ENCODE measurements around the gene NUTM2A. TPM values are rescaled to one million over a fixed set of nuclear protein-coding genes. Genes with fewer than 3 reads are reported as not detected.
"Not testable (repeated sequence)": the region's sequence is repeated elsewhere in the genome, so short reads cannot be mapped to it uniquely, and the experiment has no call there.

NUTM2A gene, protein sequence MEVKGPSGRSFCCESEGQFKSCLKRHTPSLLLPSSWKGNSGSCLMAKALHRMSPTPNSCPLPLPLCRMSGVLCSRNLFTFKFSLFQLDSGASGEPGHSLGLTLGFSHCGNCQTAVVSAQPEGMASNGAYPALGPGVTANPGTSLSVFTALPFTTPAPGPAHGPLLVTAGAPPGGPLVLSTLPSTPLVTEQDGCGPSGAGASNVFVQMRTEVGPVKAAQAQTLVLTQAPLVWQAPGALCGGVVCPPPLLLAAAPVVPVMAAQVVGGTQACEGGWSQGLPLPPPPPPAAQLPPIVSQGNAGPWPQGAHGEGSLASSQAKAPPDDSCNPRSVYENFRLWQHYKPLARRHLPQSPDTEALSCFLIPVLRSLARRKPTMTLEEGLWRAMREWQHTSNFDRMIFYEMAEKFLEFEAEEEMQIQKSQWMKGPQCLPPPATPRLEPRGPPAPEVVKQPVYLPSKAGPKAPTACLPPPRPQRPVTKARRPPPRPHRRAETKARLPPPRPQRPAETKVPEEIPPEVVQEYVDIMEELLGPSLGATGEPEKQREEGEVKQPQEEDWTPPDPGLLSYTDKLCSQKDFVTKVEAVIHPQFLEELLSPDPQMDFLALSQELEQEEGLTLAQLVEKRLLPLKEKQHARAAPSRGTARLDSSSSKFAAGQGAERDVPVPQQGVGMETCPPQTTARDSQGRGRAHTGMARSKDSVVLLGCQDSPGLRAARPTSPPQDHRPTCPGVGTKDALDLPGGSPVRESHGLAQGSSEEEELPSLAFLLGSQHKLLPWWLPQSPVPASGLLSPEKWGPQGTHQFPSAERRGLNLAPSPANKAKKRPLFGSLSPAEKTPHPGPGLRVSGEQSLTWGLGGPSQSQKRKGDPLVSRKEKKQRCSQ
- total RNA-seq: 1 to 10 TPM; 1.3 to 2.4 (median 2.3) TPM
- long read RNA-seq, donor 1: 0 reads
- long read RNA-seq, donor 2: 0 reads

DNA sequence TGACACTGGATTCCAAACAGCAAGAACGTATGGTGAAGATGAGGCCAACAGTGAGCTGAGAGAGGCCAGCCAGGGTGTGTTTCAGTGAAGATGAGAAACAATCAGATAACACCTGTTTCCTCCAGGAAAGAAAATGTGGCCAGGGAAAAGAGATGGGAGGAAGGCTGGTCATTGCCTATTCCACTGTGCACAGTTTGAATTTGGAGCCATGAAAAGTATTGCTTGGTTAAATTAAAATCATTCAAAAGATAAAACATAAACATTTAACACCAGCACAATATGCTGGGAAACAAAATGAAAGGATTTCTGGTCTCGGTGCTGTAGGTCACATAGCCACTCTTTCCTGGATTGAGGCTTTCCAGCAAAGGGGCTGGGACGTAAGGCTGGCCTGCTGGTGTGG is at the start of gene NUTM2A:
TSS of gene NUTM2A (plus strand) at position 301 of the 400 bp plus-strand sequence. CDS start 383 bp downstream, outside the sequence.
- H3K9me3 ChIP-seq; DNase-seq; H3K36me3 ChIP-seq (ENCODE audit: low read depth); intact Hi-C loops (cut with DNase I, micrococcal nuclease); ATAC-seq; H3K4me1 ChIP-seq (ENCODE audit: low read depth); H3K4me3 ChIP-seq: not testable (repeated sequence)

DNA sequence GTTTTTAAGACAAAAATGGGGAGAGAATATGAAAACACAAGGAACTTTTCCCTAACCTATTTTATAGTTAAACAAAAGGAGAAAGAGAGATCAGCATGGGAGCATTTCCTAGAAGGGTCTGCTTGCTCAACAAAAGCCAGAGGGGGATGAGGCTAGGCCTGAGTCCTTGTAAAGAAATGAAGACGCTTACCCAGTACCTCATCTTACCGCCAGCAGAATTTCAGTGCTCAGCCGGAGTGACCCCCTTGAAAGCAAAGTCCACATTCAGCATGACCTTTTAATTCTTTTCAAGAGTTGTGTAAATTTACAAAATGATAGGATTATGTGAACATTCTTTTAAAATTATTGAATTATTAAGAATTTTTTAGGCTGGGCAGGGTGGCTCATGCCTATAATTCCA is 47.7 kb upstream of the NUTM2A start:
- H3K9me3 ChIP-seq; H3K4me1 ChIP-seq (ENCODE audit: low read depth); DNase-seq; ATAC-seq; intact Hi-C loops (cut with DNase I, micrococcal nuclease); H3K4me3 ChIP-seq; H3K36me3 ChIP-seq (ENCODE audit: low read depth): not testable (repeated sequence)

DNA sequence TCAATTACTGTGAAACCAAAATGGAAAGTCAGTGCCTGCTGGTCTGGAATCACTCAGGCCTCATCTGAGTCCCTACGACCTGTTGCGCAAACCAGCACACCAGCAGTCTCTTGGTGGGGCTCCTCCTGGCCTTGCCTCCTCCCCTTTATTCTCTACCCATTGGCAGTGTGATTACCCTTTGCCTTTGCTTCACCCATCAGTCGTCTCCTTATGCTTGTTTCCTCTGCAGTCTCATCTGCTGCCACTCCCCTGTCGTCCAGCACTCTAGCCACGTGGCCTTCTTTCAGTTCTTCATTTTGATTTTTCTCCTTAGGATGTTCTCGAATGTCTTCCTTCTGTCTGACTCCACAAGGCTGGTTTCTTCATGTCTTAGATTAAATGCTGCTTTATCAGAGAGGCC is 40.8 kb upstream of the NUTM2A start:
- H3K36me3 ChIP-seq (ENCODE audit: low read depth); H3K4me1 ChIP-seq (ENCODE audit: low read depth); H3K4me3 ChIP-seq; intact Hi-C loops (cut with DNase I, micrococcal nuclease); DNase-seq; H3K9me3 ChIP-seq: not testable (repeated sequence)
- ATAC-seq: peak; percentile 68

DNA sequence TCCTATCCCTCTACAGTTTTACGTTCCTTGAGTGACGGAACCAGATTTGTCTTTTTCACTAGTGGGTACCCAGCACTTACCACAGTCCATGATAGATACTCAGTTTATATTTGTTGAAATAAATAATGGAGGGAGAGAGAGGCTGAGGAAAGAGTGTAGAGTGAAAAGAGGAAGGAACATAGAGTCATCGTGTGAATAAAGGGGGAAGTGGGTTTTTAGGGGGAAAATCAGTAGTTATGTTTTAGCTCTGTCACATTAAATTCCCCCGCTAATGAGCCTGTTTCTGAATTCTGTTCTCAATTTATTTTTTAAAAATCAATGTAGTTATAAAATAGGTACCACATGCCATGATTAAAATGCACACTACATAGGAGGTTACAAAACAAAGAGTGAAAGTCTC is 39.2 kb upstream of the NUTM2A start:
- ATAC-seq; DNase-seq; H3K4me1 ChIP-seq (ENCODE audit: low read depth); H3K4me3 ChIP-seq; H3K36me3 ChIP-seq (ENCODE audit: low read depth); H3K9me3 ChIP-seq; intact Hi-C loops (cut with DNase I, micrococcal nuclease): not testable (repeated sequence)

DNA sequence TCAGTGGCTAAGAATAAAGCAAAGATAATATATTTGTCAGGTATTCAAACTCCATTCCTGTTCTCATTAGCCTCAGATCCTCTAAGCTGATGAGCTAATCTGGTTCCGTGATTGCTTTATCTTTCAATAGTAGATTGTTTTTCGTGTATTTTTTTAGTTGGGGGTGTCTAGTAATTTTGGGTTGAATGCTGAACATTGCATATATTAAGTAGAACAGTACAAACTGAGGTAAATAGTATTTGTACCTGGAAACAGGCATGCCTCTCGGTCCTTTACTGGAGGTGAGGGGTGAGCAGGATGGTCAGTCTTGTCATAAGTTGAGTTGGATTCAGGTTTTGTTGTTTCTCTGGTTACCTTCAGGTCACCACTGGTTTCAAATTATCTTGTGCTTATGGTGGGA is 37.7 kb upstream of the NUTM2A start:
- H3K4me3 ChIP-seq; ATAC-seq; intact Hi-C loops (cut with DNase I, micrococcal nuclease); H3K9me3 ChIP-seq; H3K36me3 ChIP-seq (ENCODE audit: low read depth); H3K4me1 ChIP-seq (ENCODE audit: low read depth); DNase-seq: not testable (repeated sequence)

DNA sequence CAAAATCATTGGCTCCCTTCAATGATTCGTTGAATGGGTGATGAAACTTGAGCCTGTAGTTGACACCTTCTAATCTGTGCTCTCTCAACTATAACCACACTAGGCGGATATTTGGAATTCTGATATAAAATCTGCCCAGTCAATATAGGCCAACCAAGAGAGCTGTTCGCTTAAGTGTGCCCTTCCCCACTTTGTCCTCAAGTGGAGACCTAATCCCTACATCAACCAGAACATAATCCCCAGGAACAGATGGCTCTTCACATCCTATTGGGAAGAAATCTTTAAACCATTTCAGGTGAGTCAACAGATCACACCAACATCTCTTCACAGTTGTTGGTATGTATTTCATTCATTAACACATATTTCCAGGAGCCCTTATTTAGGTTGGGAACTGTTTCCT is 33.4 kb upstream of the NUTM2A start:
- H3K9me3 ChIP-seq; H3K36me3 ChIP-seq (ENCODE audit: low read depth); intact Hi-C loops (cut with DNase I, micrococcal nuclease); ATAC-seq; H3K4me1 ChIP-seq (ENCODE audit: low read depth); H3K4me3 ChIP-seq; DNase-seq: not testable (repeated sequence)

DNA sequence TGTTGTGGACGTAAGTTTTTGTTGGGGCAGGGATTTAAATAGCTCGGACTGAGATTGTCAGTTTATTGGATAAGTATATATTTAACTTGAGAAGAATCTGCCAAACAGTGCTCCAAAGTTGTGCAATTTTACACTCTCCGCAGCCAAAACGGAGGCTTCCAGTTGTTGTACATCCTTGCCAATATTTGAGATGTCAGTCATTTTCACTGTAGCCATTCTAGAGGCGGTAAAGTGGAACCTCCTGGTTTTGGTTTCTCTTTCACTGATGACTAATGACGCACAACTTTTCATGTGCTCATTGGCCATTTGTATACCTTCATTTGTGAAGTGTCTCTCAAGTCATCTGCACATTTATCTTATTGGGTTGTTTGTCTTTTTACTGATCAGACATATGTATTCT is 24.3 kb upstream of the NUTM2A start:
- ATAC-seq (peak; percentile 71), DNase-seq (peak in 1 of 3 donors; percentile 32)
- H3K4me1 ChIP-seq (ENCODE audit: low read depth); intact Hi-C loops (cut with DNase I, micrococcal nuclease); H3K9me3 ChIP-seq; H3K4me3 ChIP-seq; H3K36me3 ChIP-seq (ENCODE audit: low read depth): not testable (repeated sequence)

DNA sequence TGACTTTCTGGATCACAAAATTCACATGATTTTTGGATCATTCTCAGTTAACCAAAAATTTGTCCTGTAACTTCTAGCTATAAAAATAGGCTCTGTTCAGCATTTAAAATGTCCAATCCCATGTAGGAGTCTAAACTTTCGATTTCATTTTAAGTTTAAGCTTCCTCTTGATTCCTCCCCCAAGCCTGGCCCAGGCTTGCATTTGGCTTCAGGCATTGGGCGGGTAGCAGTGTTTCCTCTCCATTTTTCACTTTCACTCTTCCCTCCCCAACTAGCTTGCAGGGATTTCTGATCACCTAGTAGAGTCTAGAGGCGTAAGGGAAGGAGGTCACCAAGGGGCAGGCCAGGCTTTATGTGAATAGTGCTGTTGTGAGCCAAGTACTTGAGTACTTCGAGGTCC is 20.4 kb upstream of the NUTM2A start:
- intact Hi-C loops (cut with DNase I, micrococcal nuclease); H3K4me1 ChIP-seq (ENCODE audit: low read depth); DNase-seq; H3K36me3 ChIP-seq (ENCODE audit: low read depth); ATAC-seq; H3K4me3 ChIP-seq; H3K9me3 ChIP-seq: not testable (repeated sequence)

DNA sequence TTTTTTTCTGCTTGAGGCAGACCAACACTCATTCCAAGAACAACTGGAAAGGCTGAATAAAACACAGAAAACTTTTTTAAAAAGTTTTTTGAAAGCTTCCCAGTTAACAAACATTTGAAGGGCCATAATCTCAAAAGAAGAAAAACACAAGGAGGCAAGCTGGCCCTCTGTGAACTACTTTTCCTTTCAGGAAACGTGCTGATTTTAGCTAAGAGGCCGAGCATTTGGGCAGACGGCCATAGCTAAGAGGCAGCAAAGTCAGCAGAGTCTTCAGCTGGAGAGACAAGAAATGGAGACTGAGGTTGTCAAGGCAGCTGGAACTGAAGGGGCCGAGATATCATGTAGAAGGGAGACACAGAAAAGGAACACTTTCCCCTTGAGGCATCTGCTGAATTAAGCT is 18.3 kb upstream of the NUTM2A start:
- intact Hi-C loops (cut with DNase I, micrococcal nuclease): not testable (repeated sequence)

DNA sequence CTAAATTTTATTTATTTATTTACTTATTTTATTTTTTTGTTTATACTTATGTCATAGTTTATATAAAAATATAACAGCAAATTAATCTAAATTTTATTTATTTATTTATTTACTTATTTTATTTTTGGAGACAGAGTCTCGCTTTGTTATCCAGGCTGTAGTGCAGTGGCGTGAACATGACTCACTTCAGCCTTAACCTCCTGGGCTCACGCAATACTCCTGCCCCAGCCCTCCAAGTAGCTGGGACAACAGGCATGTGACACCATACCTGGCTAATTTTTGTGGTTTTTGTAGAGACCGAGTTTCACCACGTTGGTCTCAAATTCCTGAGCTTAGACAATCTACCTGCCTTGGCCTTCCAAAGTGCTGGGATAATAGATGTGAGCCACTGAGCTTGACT is 14.9 kb upstream of the NUTM2A start:
- H3K36me3 ChIP-seq (ENCODE audit: low read depth); H3K9me3 ChIP-seq; DNase-seq; ATAC-seq; intact Hi-C loops (cut with DNase I, micrococcal nuclease); H3K4me3 ChIP-seq; H3K4me1 ChIP-seq (ENCODE audit: low read depth): not testable (repeated sequence)

More for the DNA sequence above, 18.3 kb upstream of the NUTM2A start:
- not testable (repeated sequence) for H3K4me1 ChIP-seq (ENCODE audit: low read depth); ATAC-seq; H3K36me3 ChIP-seq (ENCODE audit: low read depth); DNase-seq; H3K9me3 ChIP-seq; H3K4me3 ChIP-seq

DNA sequence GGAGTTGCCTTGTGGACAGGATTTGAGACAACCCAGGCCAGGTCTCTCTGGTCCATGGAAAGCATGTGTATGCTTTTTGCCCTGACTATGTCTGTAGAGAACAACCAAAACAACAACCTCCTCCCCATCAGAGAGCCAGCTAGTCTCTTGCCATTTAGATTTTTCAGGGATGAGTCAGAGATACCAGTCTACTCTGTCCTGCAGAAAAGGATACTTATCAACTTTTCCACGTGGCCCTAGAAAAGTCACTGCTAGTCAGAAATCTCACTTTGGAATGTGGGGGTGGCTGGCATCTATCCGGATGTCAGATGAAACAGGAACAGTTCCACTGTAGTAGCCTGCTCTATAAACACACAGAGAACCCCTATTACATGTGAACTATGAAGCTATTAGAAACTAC is 13.4 kb upstream of the NUTM2A start:
- H3K4me3 ChIP-seq; intact Hi-C loops (cut with DNase I, micrococcal nuclease); H3K36me3 ChIP-seq (ENCODE audit: low read depth); H3K4me1 ChIP-seq (ENCODE audit: low read depth); ATAC-seq; DNase-seq; H3K9me3 ChIP-seq: not testable (repeated sequence)

DNA sequence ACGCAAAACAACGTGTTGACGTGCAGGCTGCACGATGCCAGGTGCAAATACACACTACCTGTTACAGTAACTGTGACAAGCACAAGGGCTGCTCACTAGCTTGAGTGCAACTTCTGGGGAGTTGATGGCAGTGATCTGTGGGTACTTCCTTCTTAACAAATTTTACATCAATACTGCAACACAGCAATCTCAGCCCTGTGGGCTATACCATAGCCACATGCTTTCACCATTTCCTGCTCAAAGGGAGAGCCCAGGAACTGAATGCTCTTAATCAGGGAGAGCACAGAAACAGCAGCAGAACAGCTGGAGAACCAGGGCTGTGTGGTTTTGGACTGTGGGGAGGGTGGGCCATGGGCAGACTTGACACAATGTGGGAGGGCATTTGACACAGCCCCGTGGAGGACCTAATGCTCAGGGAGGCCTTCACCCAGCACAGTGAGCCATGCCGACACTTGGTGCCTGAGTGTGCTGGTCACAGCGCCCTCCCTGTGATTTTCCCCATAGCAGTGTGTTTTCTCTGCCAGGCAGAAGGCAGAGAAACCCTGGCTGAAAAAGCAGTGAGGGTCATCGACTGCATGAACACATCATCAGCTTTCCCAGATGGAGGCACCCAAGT is 12.0 kb upstream of the NUTM2A start:
- H3K4me3 ChIP-seq; intact Hi-C loops (cut with DNase I, micrococcal nuclease); H3K4me1 ChIP-seq (ENCODE audit: low read depth); DNase-seq; ATAC-seq; H3K36me3 ChIP-seq (ENCODE audit: low read depth); H3K9me3 ChIP-seq: not testable (repeated sequence)

DNA sequence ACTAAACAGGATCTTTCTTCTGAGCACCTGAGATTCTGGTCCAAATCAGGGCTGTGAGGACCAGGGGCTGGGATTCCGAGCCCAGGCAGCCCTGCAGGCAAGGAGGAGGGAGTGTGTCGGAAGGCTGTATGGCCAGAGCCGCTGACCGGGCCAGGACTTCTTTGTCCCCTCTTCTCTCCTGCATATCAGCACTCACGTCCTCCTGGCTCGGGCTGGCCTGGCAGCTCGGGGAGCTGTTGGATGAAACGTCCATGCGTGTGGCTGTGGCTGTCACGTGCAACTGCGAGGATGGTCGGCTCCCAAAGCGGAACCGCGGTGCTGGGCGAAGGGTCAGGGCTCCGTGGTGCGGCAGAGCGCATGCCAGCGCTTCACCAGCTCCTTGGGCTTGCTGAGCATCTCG is 11.4 kb upstream of the NUTM2A start:
- intact Hi-C loops (cut with DNase I, micrococcal nuclease); H3K4me3 ChIP-seq; H3K9me3 ChIP-seq; DNase-seq; H3K36me3 ChIP-seq (ENCODE audit: low read depth); ATAC-seq; H3K4me1 ChIP-seq (ENCODE audit: low read depth): not testable (repeated sequence)

DNA sequence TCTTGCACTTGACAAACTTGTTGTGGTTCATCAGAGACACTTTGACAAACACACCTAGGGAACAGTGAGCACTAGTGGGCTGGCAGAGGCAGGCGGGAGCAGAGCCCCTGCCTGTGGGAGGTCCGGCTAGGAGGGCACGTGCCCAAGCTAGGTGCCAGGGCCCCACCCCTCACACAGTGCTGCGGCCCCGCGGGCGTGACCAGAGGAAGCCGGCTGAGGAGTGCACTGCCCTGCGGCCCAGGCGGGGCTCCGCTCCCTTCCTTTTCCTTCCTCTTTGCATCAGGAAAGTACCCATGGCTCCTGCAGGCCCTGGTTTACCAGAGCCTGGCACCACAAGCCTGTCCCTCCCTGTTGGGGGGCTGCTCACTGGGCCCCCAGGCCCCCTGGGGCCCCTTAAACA is 9.1 kb upstream of the NUTM2A start:
- H3K36me3 ChIP-seq (ENCODE audit: low read depth); H3K9me3 ChIP-seq; H3K4me1 ChIP-seq (ENCODE audit: low read depth); H3K4me3 ChIP-seq; intact Hi-C loops (cut with DNase I, micrococcal nuclease): not testable (repeated sequence)
- DNase-seq (peak; percentile 61 to 80 (median 79)), ATAC-seq (peak; percentile 89)

Data from mucosa of descending colon (tissue), 3 donors.